ENCODE results near the gene ITIH4.

DNA sequence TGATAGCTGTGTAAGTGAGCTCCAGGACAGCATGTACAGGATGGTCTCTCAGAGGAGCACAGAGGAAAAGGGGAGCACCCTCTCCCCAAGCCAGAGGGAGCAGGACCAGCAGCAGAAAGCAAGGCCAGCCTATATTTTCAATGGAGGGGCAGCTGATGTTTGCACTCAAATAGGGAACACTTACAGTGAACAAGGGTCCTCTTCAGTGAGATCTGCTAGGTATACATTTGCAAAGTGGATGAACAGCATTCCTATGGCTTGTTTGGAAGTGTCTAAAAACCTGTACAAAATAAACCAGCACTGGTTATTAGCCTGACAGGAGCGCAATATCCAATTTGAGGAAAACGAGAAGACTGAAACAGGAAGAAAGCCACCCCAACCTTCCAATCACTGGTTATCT lies 21.9 kb upstream of the ITIH4 start:
- TF ChIP-seq CTCF (IDR thresholded peaks at IDR 0.05) (no peak), SIN3A (IDR thresholded peaks at IDR 0.05; ENCODE audit: borderline replicate concordance, insufficient read depth, low read depth, low read length) (no peak), POLR2AphosphoS5 (IDR thresholded peaks at IDR 0.05; ENCODE audit: low read depth, low read length) (no peak)
